Sigmoid colon (tissue), 4 donors: Measurements from ENCODE around the gene IAH1.

Source experiments
- POLR2A ChIP-seq, 2 donors: fragments of 450-650 bp; IDR thresholded peaks; one replicate each; pipeline ENCODE4 v1.6.1; 2016; ENCODE audit warnings: antibody characterized with exemption in 2 of 2, mild to moderate bottlenecking in 2 of 2, moderate library complexity in 2 of 2
- POLR2AphosphoS5 ChIP-seq, 4 donors: sonication (generic); formaldehyde crosslinking; IDR thresholded peaks; one replicate each; pipeline ENCODE4 v1.6.1; 2017; ENCODE audit warnings: antibody characterized with exemption in 4 of 4
- TF ChIP-seq, protein P1 (sequence below), 4 experiments: fragments of 450-650 bp in 3 of 4; fragments of 200-600 bp in 1 of 4; IDR thresholded peaks; one replicate each; pipeline ENCODE4 v1.5.1; 2016 to 2019; ENCODE audit warnings: antibody characterized with exemption in 4 of 4, mild to moderate bottlenecking in 3 of 4, moderate library complexity in 2 of 4

DNA sequence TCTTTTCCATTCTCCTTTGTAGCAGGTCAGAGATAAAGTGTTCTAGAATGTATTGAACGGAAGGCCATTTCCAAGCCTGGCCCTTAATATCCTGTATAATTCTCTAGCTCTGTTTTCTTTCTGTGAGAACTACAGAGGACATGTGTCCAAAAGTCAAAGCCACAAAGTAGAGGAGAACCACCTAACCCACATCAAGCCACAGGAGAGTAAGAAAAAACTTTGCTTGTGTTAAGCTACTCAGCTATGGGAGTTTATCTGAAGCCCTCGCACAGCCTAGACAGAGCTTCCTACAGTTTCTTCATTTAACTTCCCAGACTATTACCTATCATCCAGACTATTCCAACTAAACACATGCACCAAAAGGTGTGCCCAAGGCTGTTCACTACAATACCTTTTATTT is 59.3 kb downstream of the IAH1 start:
- TF ChIP-seq POLR2A (IDR thresholded peaks at IDR 0.05), result no peak
- TF ChIP-seq, protein P1, sequence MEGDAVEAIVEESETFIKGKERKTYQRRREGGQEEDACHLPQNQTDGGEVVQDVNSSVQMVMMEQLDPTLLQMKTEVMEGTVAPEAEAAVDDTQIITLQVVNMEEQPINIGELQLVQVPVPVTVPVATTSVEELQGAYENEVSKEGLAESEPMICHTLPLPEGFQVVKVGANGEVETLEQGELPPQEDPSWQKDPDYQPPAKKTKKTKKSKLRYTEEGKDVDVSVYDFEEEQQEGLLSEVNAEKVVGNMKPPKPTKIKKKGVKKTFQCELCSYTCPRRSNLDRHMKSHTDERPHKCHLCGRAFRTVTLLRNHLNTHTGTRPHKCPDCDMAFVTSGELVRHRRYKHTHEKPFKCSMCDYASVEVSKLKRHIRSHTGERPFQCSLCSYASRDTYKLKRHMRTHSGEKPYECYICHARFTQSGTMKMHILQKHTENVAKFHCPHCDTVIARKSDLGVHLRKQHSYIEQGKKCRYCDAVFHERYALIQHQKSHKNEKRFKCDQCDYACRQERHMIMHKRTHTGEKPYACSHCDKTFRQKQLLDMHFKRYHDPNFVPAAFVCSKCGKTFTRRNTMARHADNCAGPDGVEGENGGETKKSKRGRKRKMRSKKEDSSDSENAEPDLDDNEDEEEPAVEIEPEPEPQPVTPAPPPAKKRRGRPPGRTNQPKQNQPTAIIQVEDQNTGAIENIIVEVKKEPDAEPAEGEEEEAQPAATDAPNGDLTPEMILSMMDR (IDR thresholded peaks at IDR 0.05), result no peak
- no peak for TF ChIP-seq POLR2AphosphoS5 (IDR thresholded peaks at IDR 0.05)
